NB4 (cell line): ENCODE data around the gene GRIK4.

Experiments used
- POLR2A ChIP-seq: IDR thresholded peaks from 2 replicates; pipeline ENCODE4 v1.6.1; 2011; ENCODE audit warnings: mild to moderate bottlenecking; ENCODE audit not compliant: insufficient read length; ENCODE audit errors: extremely low read depth
- TF ChIP-seq, protein P1 (sequence below): IDR thresholded peaks from one replicate; pipeline ENCODE4 v1.5.1; 2012; ENCODE audit warnings: low read depth, low read length

DNA sequence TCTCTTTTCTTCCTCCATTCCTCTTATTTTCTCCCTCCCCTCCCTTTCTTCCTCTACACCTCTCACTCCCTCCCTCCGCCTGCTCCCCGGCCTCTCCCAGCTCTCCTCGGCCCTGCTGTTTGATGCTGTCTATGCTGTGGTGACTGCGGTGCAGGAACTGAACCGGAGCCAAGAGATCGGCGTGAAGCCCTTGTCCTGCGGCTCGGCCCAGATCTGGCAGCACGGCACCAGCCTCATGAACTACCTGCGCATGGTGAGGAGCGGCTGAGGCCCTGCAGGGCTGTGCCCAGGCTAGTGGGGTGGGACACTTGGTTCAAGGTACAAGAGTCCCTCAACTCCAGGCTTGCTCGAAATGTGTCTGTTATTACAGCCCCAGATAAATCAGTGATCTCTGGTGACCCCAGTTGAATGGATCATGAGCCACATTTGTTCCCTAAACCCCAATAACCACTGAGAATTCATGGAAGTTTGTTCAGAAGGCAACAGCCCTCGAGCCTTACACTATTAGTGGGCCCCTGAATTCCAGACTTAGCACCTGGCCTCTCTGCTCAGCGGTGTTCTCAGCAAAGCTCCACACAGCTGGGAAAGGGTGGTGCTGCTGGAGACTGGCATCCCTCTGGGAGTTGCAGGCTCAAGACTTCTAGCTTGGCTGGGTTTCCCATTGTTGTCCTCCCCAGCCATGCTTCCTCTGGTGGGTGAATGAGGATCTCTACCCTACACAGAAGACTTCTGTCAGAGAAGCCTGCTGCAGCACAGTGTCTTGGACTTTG, 362.6 kb downstream of the GRIK4 start:
- TF ChIP-seq POLR2A = no peak
- TF ChIP-seq, protein P1, sequence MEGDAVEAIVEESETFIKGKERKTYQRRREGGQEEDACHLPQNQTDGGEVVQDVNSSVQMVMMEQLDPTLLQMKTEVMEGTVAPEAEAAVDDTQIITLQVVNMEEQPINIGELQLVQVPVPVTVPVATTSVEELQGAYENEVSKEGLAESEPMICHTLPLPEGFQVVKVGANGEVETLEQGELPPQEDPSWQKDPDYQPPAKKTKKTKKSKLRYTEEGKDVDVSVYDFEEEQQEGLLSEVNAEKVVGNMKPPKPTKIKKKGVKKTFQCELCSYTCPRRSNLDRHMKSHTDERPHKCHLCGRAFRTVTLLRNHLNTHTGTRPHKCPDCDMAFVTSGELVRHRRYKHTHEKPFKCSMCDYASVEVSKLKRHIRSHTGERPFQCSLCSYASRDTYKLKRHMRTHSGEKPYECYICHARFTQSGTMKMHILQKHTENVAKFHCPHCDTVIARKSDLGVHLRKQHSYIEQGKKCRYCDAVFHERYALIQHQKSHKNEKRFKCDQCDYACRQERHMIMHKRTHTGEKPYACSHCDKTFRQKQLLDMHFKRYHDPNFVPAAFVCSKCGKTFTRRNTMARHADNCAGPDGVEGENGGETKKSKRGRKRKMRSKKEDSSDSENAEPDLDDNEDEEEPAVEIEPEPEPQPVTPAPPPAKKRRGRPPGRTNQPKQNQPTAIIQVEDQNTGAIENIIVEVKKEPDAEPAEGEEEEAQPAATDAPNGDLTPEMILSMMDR = no peak
